Smooth muscle cell (in vitro differentiated cells): ENCODE data around the gene ZBTB16. TPM values are rescaled to one million over a fixed set of nuclear protein-coding genes. Genes with fewer than 3 reads are reported as not detected.

Experiments
- DNase-seq: peaks from one replicate; lab custom pipeline; 2025; ENCODE audit not compliant: unreplicated experiment; lab: John Stamatoyannopoulos, UW
- H2AFZ ChIP-seq: fragments of 200-600 bp; sonication (generic); 2 replicates; pipeline ENCODE4 v1.6.0; 2016; ENCODE audit warnings: antibody characterized with exemption, low read depth, mild to moderate bottlenecking
- H3F3A ChIP-seq: fragments of 200-600 bp; sonication (generic); 2 replicates; pipeline ENCODE4 v1.6.0; 2017; ENCODE audit warnings: antibody characterized with exemption, low read depth
- H3K27ac ChIP-seq: fragments of 200-600 bp; sonication (generic); 2 replicates; pipeline ENCODE4 v1.5.1; 2016; ENCODE audit warnings: low read depth, mild to moderate bottlenecking
- H3K27me3 ChIP-seq: fragments of 200-600 bp; sonication (generic); 2 replicates; pipeline ENCODE4 v1.6.1; 2016; ENCODE audit warnings: low read depth, mild to moderate bottlenecking
- H3K36me3 ChIP-seq: fragments of 200-600 bp; sonication (generic); 2 replicates; pipeline ENCODE4 v1.5.1; 2016; ENCODE audit warnings: low read depth
- H3K4me1 ChIP-seq: fragments of 200-600 bp; sonication (generic); 2 replicates; pipeline ENCODE4 v1.5.1; 2016; ENCODE audit warnings: low read depth
- H3K4me2 ChIP-seq: fragments of 200-600 bp; sonication (generic); 2 replicates; pipeline ENCODE4 v1.6.0; 2016; ENCODE audit warnings: mild to moderate bottlenecking
- H3K4me3 ChIP-seq: fragments of 200-600 bp; sonication (generic); 2 replicates; pipeline ENCODE4 v1.5.1; 2016; ENCODE audit warnings: mild to moderate bottlenecking
- H3K79me2 ChIP-seq: fragments of 200-600 bp; sonication (generic); 2 replicates; pipeline ENCODE4 v1.6.0; 2016; ENCODE audit warnings: low read depth, mild to moderate bottlenecking
- H3K9ac ChIP-seq: fragments of 200-600 bp; sonication (generic); 2 replicates; pipeline ENCODE4 v1.6.0; 2016; ENCODE audit warnings: low read depth
- H3K9me3 ChIP-seq: fragments of 200-600 bp; sonication (generic); replicated peaks from 2 replicates; pipeline ENCODE4 v1.5.1; 2016; ENCODE audit warnings: low read depth
- H4K20me1 ChIP-seq: fragments of 200-600 bp; sonication (generic); 2 replicates; pipeline ENCODE4 v1.6.0; 2016; ENCODE audit warnings: low read depth
- WGBS: methylation state at CpG from one replicate; pipeline ENCODE4 v1.1.7; 2016; ENCODE audit warnings: low lambda C conversion rate; 5-methylcytosine and 5-hydroxymethylcytosine counted together
- polyA plus RNA-seq: library from polyadenylated mRNA; unstranded; fragments of >200 nt; fragmentation: Nextera tagmentation; extraction: Ambion mirVana; gene quantifications from 2 replicates; pipeline ENCODE4 v1.2.1, GENCODE V29; 2016
- total RNA-seq: library from RNA; depleted of rRNA; stranded (reverse); fragments of >200 nt; gene quantifications from 2 replicates; pipeline ENCODE4 v1.2.3, GENCODE V29; 2014
- TF ChIP-seq, protein P1 (sequence below): fragments of 200-600 bp; sonication (generic); IDR thresholded peaks from 2 replicates; pipeline ENCODE4 v1.5.1; 2017; ENCODE audit warnings: borderline replicate concordance, mild to moderate bottlenecking, antibody characterized with exemption; ENCODE audit not compliant: insufficient read depth, poor library complexity, severe bottlenecking

ZBTB16 gene
- total and polyA plus RNA-seq, 2 experiments from 2014 or later, result not detected

DNA sequence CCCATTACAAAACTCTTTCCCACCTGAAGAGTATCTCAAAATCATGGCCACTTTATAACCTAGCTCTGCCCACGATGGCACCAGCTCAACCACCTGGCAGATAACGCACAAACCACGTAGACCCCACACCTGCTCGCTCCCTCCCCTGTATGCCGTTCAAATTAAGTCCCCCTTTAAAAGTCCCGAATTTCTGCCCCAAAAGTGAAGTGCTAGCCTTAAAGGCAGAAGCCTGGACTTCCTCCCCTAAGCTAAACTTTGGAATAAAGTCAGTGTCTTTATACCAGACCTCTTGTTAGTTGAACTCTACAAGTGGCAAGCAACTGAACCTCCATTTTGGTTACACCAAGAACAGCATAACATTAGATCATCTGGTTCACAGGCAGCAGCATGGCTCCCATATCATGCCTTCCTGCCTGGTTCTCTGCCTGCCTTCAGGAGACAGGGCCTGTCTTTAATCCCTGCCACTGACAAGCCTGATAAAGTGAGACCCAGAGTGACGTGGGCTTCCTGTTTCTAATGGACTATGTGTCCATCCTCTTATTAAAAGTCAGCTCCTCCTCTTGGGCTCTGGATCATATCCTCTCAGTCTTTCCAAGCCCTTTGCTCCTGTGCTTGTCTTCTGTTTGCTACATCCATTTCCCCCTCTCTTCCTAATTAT lies 204.1 kb downstream of the ZBTB16 start:
- Histone ChIP-seq H3K27me3 (peaks cover 10% of the 10 kb centered on the region), H3K4me1 (peaks cover 2% of the 10 kb centered on the region), H3K36me3 (no peaks in the 10 kb centered on the region), H3K9ac (no peak overlapping the region), H3K4me3 (no peak overlapping the region), H3F3A (no peaks in the 10 kb centered on the region), H4K20me1 (no peaks in the 10 kb centered on the region), H3K79me2 (no peaks in the 10 kb centered on the region), H3K4me2 (no peak overlapping the region), H3K27ac (no peak overlapping the region), H2AFZ (no peak overlapping the region), H3K9me3 (no peaks in the 10 kb centered on the region)
- 85% methylated on average over 7 of the region's 7 CpGs for WGBS
- DNase-seq, result no peak
- TF ChIP-seq, protein P1, sequence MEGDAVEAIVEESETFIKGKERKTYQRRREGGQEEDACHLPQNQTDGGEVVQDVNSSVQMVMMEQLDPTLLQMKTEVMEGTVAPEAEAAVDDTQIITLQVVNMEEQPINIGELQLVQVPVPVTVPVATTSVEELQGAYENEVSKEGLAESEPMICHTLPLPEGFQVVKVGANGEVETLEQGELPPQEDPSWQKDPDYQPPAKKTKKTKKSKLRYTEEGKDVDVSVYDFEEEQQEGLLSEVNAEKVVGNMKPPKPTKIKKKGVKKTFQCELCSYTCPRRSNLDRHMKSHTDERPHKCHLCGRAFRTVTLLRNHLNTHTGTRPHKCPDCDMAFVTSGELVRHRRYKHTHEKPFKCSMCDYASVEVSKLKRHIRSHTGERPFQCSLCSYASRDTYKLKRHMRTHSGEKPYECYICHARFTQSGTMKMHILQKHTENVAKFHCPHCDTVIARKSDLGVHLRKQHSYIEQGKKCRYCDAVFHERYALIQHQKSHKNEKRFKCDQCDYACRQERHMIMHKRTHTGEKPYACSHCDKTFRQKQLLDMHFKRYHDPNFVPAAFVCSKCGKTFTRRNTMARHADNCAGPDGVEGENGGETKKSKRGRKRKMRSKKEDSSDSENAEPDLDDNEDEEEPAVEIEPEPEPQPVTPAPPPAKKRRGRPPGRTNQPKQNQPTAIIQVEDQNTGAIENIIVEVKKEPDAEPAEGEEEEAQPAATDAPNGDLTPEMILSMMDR, result no peak

GRCh38 chr11:114264381-114264780 lies 204.9 kb downstream of the ZBTB16 start:
- H3K9ac ChIP-seq, result no peak overlapping the region
- no peaks in the 10 kb centered on the region for H3K9me3 ChIP-seq
- peaks cover 10% of the 10 kb centered on the region for H3K27me3 ChIP-seq
- peaks cover 2% of the 10 kb centered on the region for H3K4me1 ChIP-seq
- H3K4me3 ChIP-seq, result no peak overlapping the region
- H3F3A ChIP-seq, result no peaks in the 10 kb centered on the region
- H3K4me2 ChIP-seq, result no peak overlapping the region
- TF ChIP-seq, protein P1, result no peak
- DNase-seq, result no peak
- no peaks in the 10 kb centered on the region for H4K20me1 ChIP-seq
- H2AFZ ChIP-seq, result no peak overlapping the region
- no peak overlapping the region for H3K27ac ChIP-seq
- no peaks in the 10 kb centered on the region for H3K36me3 ChIP-seq
- WGBS, result 88% methylated on average over 2 of the region's 2 CpGs
- no peaks in the 10 kb centered on the region for H3K79me2 ChIP-seq

DNA sequence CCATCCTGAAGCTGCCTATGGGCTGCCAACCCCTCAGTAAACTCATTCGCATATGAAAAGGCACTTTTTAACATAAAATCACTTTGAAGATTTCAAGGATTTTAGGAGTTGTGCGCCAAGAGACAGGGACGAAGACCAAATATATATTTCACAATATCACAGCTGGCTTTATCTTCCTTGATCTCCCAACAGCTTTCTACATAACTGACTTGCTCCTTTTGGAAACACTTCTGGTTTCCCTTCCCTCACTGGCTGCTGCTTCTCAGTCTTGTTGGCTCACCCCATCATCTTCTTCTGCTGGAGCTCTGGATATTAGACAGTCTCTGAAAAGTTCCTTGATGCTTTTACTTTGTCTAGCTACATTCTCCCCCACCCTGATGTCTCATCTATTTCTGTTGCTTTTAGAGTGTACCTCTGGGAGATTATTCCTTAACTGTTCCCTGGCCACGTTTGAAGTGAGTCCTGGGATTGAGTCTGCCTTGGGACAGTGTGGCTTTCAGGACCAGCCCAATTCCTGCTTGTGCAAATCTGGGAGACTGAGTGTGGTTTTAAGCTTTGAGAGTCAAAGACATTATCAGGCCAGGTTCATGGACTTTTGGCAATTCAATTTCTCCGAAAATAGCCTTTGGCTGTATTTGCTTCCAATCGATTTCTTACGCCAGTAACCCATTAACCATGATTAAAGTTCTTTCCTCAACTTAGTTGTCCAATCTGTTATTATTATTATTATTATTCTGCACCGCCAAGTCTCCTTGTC lies 205.8 kb downstream of the ZBTB16 start:
- TF ChIP-seq, protein P1, result no peak
- H3K79me2 ChIP-seq, result no peaks in the 10 kb centered on the region
- no peak overlapping the region for H2AFZ ChIP-seq
- H3F3A ChIP-seq, result no peaks in the 10 kb centered on the region
- H3K4me1 ChIP-seq, result peaks cover 2% of the 10 kb centered on the region
- H3K36me3 ChIP-seq, result no peaks in the 10 kb centered on the region
- no peaks in the 10 kb centered on the region for H3K9me3 ChIP-seq
- 84% methylated on average over 8 of the region's 8 CpGs for WGBS
- H3K9ac ChIP-seq, result no peak overlapping the region
- peaks cover 10% of the 10 kb centered on the region for H3K27me3 ChIP-seq
- H3K4me3 ChIP-seq, result no peak overlapping the region
- H4K20me1 ChIP-seq, result no peaks in the 10 kb centered on the region
- no peak overlapping the region for H3K4me2 ChIP-seq
- DNase-seq, result no peak
- H3K27ac ChIP-seq, result no peak overlapping the region
